Activated T-cell treated with anti-CD3 and anti-CD28 coated beads, Interleukin-2, amount 50 U/mL, for 48 hours (primary cell): ENCODE measurements around the gene NGEF.
"Not testable (repeated sequence)": the region's sequence is repeated elsewhere in the genome, so short reads cannot be mapped to it uniquely, and the experiment has no call there.

Experiments
- DNase-seq, 2 experiments: peaks; one replicate each; pipeline ENCODE4 v3.0.0-alpha.2; 2020

Gene NGEF

DNA sequence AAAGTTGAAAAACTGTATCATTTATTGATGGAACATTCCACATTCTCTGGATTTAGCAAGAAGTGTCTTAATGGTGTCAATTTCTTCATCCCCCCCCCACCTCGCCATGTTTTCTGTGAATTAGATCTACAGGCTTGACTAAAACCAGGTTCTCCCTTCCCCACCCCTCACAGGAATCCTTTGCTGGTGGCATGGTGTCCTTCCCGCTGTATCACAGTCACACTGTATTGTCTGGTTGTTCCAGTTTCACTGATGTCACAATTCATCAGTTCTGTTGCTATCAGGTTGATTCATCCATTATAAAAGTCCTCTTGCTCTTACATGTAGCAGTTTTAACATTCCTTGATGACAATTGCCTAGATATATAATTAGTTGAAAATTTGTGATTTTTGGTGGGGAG lies 149.1 kb downstream of the NGEF start:
- DNase-seq = no peak

- no peak for DNase-seq
Measured at GRCh38 chr2:232861353-232861752, 151.7 kb downstream of the NGEF start.

DNA sequence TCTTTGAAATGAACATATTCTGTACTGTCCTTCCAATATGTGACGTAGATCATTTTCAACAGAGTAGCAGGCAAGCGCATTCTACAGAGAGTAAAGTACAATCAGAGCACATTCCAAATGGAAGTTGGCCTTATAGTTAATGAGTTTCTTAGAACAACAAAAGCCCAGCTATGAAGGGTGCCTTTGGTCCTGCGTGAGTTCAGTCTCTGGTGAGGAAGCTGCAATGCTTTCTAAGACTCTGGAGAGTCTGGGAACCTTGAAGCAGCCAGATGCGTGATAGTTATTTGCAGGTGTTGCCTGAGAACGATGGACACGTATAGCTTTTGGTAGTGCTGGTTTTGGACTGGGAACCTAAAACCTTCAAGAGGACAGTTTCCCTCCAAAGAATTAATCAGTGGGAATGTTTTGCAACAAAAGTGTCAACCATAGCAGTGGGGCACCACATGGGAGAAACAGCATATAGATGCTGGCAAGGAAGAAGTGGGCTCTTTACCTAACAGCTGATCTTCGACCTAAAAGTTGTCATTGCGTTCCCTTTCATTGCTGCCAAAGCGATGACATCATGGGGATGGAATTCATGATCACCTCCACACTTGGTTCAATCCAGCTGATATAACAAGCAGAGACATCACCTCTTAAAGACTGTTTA lies 152.3 kb downstream of the NGEF start:
- DNase-seq = no peak

GRCh38 chr2:232859385-232859916 lies 153.6 kb downstream of the NGEF start:
- no peak for DNase-seq

- no peak for DNase-seq
Measured at GRCh38 chr2:232857158-232857563, 155.9 kb downstream of the NGEF start.

DNA sequence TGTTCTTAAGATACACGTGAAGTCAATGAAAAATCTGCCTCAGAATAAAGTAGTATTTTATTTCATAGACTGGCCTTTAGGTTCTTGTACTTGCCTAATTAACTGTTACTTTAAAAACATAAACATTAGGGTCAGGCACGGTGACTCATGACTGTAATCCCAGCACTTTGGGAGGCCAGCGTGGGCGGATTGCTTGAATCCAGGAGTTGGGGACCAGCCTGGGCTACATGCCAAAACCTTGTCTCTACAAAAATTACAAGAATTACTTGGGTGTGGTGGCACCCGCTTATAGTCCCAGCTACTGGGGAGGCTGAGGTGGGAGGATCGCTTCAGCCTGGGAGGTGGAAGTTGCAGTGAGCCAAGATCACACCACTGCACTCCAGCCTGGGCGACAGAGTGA lies 159.0 kb downstream of the NGEF start:
- no peak for DNase-seq

DNA sequence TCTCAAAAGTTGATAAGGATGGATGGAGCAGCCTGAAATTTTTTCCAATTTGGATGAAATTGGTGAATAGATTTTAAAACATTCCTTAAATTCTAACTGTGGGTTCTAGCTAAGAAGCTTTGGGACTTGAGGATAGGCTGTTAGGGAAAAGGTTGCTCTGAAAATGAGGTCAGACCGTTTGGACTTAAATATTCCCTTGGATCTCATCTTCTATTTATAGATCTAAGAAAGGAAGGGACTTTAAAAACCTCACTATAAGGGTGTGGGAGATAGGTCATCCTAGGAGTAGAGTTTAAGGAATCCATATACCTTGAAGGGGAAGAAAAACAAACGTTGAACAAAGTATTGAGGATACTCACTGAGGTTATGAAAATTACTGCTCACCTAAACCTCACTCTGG lies 160.4 kb downstream of the NGEF start:
- no peak for DNase-seq

DNA sequence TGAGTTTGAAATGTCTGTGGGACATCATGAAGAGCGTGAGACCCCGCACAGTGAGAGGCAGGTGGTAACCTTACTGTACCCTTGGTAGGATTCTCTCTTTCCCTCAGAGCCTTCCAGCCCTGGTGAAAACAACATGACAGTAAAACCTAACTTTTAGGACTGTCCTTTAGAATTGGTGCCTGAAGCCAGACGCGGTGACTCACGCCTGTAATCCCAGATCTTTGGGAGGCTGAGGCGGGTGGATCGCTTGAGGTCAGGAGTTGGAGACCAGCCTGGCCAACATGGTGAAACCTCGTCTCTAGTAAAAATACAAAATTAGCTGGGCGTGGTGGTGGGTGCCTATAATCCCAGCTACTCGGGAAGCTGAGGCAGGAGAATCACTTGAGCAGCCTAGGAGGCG lies 161.0 kb downstream of the NGEF start:
- not testable (repeated sequence) for DNase-seq

- no peak for DNase-seq
Measured at GRCh38 chr2:232850039-232850438, 163.0 kb downstream of the NGEF start.

DNA sequence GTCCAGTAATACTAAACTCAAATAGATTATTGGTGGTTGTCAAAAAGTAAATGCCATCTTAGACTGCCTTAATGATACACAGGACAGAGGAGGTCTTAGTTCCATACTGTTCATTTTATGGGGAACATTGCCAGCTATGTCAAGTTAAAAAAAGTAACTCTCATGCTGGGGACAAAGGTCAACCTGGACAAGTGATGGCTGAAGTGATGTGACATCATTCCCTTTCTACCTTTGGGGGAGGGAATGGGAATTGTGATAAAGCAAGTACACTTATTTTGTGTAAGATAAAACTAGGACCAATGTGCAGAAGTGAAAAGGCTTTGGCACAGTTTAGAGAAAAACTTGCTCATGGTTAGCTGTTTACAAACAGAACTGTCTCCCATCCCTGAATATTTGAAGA lies 167.0 kb downstream of the NGEF start:
- no peak for DNase-seq

- DNase-seq = no peak
Measured at GRCh38 chr2:232843834-232844233, 169.2 kb downstream of the NGEF start.

- DNase-seq = no peak
Measured at GRCh38 chr2:232842689-232843088, 170.4 kb downstream of the NGEF start.

GRCh38 chr2:232839411-232840079 lies 173.5 kb downstream of the NGEF start:
- no peak for DNase-seq

DNA sequence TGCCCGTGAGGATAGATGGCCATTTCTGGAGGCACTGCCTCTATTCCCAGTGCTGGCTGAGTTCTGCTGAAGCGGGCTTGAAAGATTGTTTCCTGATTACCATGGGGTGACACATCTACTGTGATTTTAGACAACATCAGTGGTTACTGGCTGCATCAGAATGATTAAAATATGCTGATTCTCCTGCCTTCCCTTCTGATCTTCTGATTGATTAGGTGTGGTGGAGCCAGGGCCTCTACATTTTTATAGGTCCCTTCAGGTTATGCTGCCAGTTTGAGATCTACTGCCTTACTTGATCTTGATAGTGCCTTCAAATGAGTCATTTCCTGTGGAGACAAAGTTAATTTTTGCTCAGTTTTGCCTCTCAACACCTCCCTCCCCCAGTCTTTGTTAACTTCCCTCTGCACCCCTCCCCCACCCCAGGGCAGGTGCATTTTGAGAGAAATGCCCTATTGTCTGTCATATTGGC lies 174.6 kb downstream of the NGEF start:
- peak; percentile 56 to 60 for DNase-seq

DNA sequence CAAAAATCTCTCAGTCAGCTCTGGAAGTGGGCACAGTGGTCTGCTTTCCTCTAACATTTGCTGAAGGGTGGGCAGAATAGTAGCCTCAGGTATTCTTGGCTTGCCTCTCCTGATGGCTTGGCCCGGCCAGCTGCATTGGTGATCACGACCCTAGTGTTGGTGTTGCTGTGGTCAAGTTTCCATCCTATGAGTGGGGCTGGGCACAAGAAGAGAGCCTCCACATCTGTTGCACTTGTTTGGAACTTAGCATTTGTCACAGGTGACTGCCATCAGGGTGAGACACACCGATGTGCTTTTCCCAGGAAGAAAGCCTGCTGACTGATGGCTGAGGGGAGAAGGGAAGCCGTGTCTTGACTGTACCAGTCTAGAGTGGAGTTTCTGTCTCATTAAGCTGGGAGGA lies 176.1 kb downstream of the NGEF start:
- DNase-seq = no peak

DNA sequence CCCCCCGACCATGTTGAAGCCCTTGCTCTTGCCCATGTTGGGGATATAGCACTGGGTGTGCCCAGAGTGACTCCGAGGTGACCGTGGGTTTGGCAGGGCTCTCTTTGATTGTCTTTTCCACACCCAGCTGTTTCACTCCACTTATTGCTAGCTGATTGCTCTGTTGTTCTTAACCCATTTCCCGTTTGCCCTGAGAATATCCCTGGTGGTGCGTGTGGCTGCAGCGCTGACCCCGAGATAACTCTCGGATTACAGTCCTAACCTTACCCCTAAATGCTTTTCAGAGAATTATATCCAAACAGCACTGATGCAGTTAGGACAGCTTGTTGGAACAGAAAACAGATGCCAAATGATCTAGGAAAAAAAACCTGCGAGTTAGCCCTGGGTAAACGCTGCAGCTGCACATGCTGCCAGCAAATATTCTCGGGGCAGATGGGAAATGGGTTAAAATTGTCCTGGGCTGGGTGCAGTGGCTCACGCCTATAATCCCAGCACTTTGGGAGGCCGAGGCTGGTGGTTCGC lies 177.3 kb downstream of the NGEF start:
- DNase-seq = no peak

- DNase-seq = no peak
Measured at GRCh38 chr2:232833830-232834229, 179.2 kb downstream of the NGEF start.

- no peak for DNase-seq
Measured at GRCh38 chr2:232831496-232831895, 181.6 kb downstream of the NGEF start.

GRCh38 chr2:232829988-232830387 lies 183.1 kb downstream of the NGEF start:
- no peak for DNase-seq
